Tibial nerve (tissue), 3 donors: Measurements from ENCODE around the gene ANKRD44.

ENCODE experiments used
- CTCF ChIP-seq, 5 experiments: fragments of 200-600 bp in 3 of 5; fragments of 450-650 bp in 2 of 5; sonication (generic) in 3 of 5; IDR thresholded peaks; one replicate each; pipeline ENCODE4 v1.5.1; 2016 to 2019; ENCODE audit warnings: antibody characterized with exemption in 5 of 5, mild to moderate bottlenecking in 3 of 5, moderate library complexity in 2 of 5
- POLR2A ChIP-seq, 2 donors: fragments of 450-650 bp; IDR thresholded peaks; one replicate each; pipeline ENCODE4 v1.6.1; 2017; ENCODE audit warnings: antibody characterized with exemption in 2 of 2, mild to moderate bottlenecking in 2 of 2, moderate library complexity in 2 of 2

GRCh38 chr2:197284956-197285355 lies 25.6 kb downstream of the ANKRD44 start:
- TF ChIP-seq POLR2A (IDR thresholded peaks at IDR 0.05) (no peak), CTCF (IDR thresholded peaks at IDR 0.05) (no peak)
